Dendritic cell treated with granulocyte-macrophage colony-stimulating factor and Interleukin-4, amounts not matched to agents 40 ng/mL and 50 ng/mL, for 4 days (primary cell): Measurements from ENCODE around the gene ACBD5.
A peak's percentile ranks its signal among the peaks of the same experiment; 100 is the strongest.
"Not testable (repeated sequence)": the region's sequence is repeated elsewhere in the genome, so short reads cannot be mapped to it uniquely, and the experiment has no call there.

Source experiments
- H3K27ac Mint-ChIP-seq: one replicate; pipeline ENCODE4 v1.8.0; 2022; ENCODE audit warnings: mild to moderate bottlenecking, mixed read lengths
- H3K27me3 Mint-ChIP-seq: one replicate; pipeline ENCODE4 v1.8.0; 2022; ENCODE audit warnings: mild to moderate bottlenecking, mixed read lengths
- H3K36me3 Mint-ChIP-seq: one replicate; pipeline ENCODE4 v1.8.0; 2022; ENCODE audit warnings: low read depth, mixed read lengths
- H3K4me1 Mint-ChIP-seq: one replicate; pipeline ENCODE4 v1.8.0; 2022; ENCODE audit warnings: low read depth, mixed read lengths
- H3K4me3 Mint-ChIP-seq: one replicate; pipeline ENCODE4 v1.8.0; 2022; ENCODE audit warnings: mild to moderate bottlenecking, moderate library complexity, mixed read lengths
- H3K9me3 Mint-ChIP-seq: one replicate; pipeline ENCODE4 v1.8.0; 2022; ENCODE audit warnings: mixed read lengths
- intact Hi-C: fragments of 100-400 bp; cut with micrococcal nuclease; formaldehyde crosslinking; loops from one replicate; pipeline ENCODE4 v1.15.0; 2022

Gene ACBD5

GRCh38 chr10:27247006-27247405 is 6.4 kb upstream of the ACBD5 start:
- Mint-ChIP-seq H3K27me3 (peaks cover 2% of the 10 kb centered on the region), H3K27ac (no peak overlapping the region), H3K4me3 (no peak overlapping the region), H3K4me1 (peaks cover 11% of the 10 kb centered on the region), H3K9me3 (no peaks in the 10 kb centered on the region), H3K36me3 (peaks cover under 1% of the 10 kb centered on the region)
- intact Hi-C loops = no loop called here

DNA sequence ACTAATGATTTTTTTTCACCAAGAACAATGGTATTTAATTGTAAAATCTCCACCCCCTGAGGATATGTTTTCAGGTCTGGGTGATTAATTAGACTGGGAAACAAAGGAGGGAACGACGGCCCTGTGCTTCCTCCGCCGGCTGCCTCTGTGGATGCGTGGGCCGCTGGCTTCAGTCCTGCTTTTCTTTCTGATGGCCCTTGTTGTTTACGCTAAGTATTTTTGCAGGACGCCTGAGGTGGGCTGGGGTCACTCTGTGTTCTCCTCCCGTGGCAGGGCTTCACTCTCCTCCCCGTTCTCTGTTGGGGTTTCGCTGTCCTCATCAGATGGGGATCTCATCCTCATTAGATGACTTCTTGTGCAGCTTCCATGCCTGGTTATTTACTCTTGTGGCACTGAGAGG is 5.2 kb upstream of the ACBD5 start:
- H3K36me3 Mint-ChIP-seq = peaks cover 12% of the 10 kb centered on the region
- intact Hi-C loops = no loop called here
- H3K4me3 Mint-ChIP-seq = no peak overlapping the region
- peaks cover 20% of the 10 kb centered on the region for H3K4me1 Mint-ChIP-seq
- no peaks in the 10 kb centered on the region for H3K9me3 Mint-ChIP-seq
- peaks cover 2% of the 10 kb centered on the region for H3K27me3 Mint-ChIP-seq
- no peak overlapping the region for H3K27ac Mint-ChIP-seq

DNA sequence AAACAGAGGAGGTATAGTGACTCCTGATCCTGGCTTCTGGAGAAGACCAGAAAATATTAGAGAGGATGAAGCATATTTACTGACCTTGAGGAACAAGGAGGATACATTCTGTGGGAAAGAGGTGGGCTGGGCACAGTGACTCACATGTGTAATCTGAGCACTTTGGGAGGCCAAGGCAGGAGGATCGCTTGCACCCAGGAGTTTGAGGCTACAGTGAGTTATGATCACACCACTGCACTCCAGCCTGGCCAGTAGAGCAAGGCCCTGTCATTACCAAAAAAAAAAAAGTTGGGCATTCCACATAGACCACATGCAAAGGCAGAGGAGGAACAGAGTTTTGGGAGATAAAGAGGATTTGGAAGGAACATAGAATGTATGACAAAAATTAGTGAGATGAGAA is 4.4 kb upstream of the ACBD5 start:
- intact Hi-C loops = no loop called here
- H3K4me3 Mint-ChIP-seq = no peak overlapping the region
- peaks cover 2% of the 10 kb centered on the region for H3K27me3 Mint-ChIP-seq
- peaks cover 21% of the 10 kb centered on the region for H3K4me1 Mint-ChIP-seq
- no peak overlapping the region for H3K27ac Mint-ChIP-seq
- peaks cover 21% of the 10 kb centered on the region for H3K36me3 Mint-ChIP-seq
- H3K9me3 Mint-ChIP-seq = no peaks in the 10 kb centered on the region

DNA sequence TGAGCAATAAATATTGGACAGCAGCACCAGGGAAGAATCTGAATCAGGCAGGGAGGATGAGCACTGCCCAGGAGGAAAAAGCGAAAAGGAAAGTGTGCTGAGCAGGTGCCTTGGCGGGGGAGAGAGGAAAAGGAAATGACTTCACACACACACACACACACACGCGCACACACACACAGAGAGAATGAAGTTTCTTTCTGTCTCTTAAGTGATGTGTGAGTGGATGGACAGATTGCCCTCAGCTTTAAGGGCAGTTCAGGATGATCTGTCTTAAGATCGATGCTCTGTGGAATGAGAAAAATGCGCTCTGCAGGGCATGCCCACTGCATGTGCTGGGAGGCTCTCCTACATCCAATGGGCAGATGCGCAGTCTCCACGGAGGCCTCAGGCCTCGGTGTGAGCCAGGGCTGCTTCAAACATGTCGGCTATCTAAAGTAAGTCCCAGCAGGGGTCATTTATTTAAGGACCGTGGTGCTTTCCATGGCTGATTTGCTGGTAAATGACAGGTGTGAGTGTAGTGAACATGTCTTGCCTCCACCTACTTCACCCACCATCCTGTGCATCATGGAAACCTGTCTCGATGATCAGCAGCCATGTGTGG is 2.5 kb upstream of the ACBD5 start:
- Mint-ChIP-seq H3K36me3 (peaks cover 24% of the 10 kb centered on the region), H3K27me3 (no peaks in the 10 kb centered on the region), H3K4me1 (peaks cover 33% of the 10 kb centered on the region), H3K9me3 (no peaks in the 10 kb centered on the region), H3K27ac (peak overlapping the region; percentile 96), H3K4me3 (peak overlapping the region; percentile 83)
- intact Hi-C loops = loop anchor here (1.0 kb wide), 1 partner anchor 88 kb away; the partner anchor contains the start of gene MASTL

DNA sequence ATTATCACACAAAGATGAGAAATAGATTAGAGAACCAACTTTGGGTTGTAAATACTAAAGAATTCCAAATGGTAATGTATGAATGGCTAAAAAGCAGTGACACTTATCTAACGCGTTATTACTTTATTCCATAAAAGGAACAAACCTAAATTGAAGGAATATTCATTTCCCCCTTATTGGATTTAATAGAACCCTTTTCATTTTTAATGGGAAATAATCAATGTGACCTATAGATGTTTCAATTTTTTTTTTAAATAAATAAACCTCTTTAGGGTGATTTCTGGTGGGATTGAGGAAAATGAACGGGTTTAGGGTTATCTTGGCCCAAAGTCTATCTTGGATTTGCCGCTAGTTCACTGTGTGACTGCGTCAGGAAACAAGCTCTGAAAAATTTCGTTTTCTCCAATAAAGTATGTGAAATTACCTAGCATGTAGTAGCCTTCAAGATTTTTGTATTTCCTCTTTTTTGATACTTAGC is 1.9 kb upstream of the ACBD5 start:
- peak overlapping the region; percentile 96 for H3K27ac Mint-ChIP-seq
- intact Hi-C loops = loop anchor here (1.0 kb wide), 1 partner anchor 87 kb away; the partner anchor contains the start of gene MASTL
- H3K4me3 Mint-ChIP-seq = peak overlapping the region; percentile 83
- H3K4me1 Mint-ChIP-seq = peaks cover 33% of the 10 kb centered on the region
- peaks cover 24% of the 10 kb centered on the region for H3K36me3 Mint-ChIP-seq
- no peaks in the 10 kb centered on the region for H3K27me3 Mint-ChIP-seq
- no peaks in the 10 kb centered on the region for H3K9me3 Mint-ChIP-seq

GRCh38 chr10:27241652-27242472 is 1.3 kb upstream of the ACBD5 start:
- H3K4me1 Mint-ChIP-seq = peaks cover 33% of the 10 kb centered on the region
- intact Hi-C loops = loop anchor here (1.0 kb wide), 1 partner anchor 87 kb away; the partner anchor contains the start of gene MASTL

DNA sequence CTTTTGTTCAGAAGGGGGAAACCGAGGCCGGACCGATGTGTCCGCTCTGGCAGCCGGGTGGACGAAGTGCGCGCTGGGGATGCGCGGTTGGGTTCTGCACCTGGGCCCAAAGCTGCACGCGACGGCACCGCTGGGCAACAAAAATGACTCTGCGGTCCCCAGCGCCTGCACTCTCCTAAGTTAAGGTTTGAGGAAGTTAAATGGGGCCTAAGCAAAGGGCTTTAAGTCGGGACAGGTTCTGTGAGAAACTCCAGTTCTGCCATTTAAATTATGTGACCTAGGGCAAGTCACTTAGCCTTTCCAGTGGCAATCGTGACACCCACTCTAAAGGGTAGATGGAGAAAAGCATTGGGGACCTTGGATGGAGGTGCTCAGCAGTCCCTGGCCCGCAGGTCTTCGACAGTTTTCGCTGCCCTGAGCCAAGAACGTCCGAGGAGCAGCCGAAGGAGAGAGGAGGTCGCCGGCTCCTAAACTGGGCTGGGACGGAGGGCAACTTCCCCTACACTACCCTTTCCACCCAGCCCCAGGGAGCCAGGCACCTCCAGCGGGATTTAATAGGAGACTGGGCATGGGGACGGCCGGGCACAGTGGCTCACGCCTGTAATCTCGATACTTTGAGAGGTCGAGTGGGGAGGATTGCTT is 534 bp upstream of the ACBD5 start:
- no peaks in the 10 kb centered on the region for H3K9me3 Mint-ChIP-seq
- H3K27ac Mint-ChIP-seq = peak overlapping the region; percentile 96
- intact Hi-C loops = no loop called here
- no peaks in the 10 kb centered on the region for H3K27me3 Mint-ChIP-seq
- H3K4me1 Mint-ChIP-seq = peaks cover 33% of the 10 kb centered on the region
- peak overlapping the region; percentile 83 for H3K4me3 Mint-ChIP-seq
- H3K36me3 Mint-ChIP-seq = peaks cover 24% of the 10 kb centered on the region

More at GRCh38 chr10:27241652-27242472, 1.3 kb upstream of the ACBD5 start:
- Mint-ChIP-seq H3K36me3 (peaks cover 24% of the 10 kb centered on the region), H3K4me3 (peak overlapping the region; percentile 83), H3K27ac (peak overlapping the region; percentile 96), H3K9me3 (no peaks in the 10 kb centered on the region), H3K27me3 (no peaks in the 10 kb centered on the region)

- H3K27me3 Mint-ChIP-seq, H3K9me3 Mint-ChIP-seq, H3K4me3 Mint-ChIP-seq, H3K27ac Mint-ChIP-seq, intact Hi-C loops: not testable (repeated sequence)
- peaks cover 44% of the 10 kb centered on the region for H3K36me3 Mint-ChIP-seq
- H3K4me1 Mint-ChIP-seq = peaks cover 22% of the 10 kb centered on the region
Observed at GRCh38 chr10:27237531-27237930, 3.1 kb downstream of the ACBD5 start.

DNA sequence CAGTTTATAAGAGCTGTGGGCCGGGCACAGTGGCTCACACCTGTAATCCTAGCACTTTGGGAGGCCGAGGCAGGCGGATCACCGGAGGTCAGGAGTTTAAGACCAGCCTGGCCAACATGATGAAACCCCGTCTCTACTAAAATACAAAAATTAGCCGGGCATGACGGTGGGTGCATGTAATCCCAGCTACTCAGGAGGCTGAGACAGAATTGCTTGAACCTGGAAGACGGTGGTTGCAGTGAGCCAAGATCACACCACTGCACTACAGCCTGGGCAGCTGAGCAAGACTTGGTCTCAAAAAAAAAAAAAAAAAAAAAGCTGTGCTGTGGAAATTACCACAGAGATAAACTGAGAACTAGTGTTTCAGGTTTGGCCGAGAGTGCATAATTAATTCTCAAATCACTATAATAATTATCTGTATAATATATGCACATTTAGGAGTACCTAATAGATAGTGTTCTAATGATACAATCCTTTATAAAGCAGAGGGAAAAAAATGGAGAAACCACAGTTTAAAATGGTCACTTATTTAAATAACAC is 3.9 kb downstream of the ACBD5 start:
- H3K4me3 Mint-ChIP-seq, H3K27ac Mint-ChIP-seq, intact Hi-C loops, H3K9me3 Mint-ChIP-seq, H3K27me3 Mint-ChIP-seq: not testable (repeated sequence)
- H3K36me3 Mint-ChIP-seq = peaks cover 48% of the 10 kb centered on the region
- H3K4me1 Mint-ChIP-seq = peaks cover 21% of the 10 kb centered on the region

GRCh38 chr10:27235706-27236105 is 4.9 kb downstream of the ACBD5 start:
- intact Hi-C loops = no loop called here
- Mint-ChIP-seq H3K36me3 (peaks cover 48% of the 10 kb centered on the region), H3K4me3 (no peak overlapping the region)

DNA sequence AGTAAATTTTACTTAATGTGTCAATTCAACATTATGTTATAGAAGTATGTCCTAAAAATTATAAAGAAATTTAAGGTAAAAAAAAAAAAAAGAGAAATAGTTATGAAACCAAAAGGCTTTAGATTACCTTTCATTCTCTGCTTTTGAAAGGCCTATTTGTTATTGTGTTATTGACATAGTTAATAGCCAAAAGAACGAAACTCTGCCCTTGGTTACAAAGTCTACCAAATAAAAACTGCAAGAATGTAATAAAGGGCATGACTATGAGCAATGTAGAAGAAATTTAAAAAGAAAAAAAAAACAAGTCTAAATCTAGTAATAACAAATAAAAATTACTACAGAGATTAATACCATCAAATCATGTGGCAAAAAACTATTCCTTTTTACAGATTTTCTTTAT is 10.6 kb downstream of the ACBD5 start:
- intact Hi-C loops = no loop called here
- Mint-ChIP-seq H3K4me1 (no peaks in the 10 kb centered on the region), H3K4me3 (no peak overlapping the region), H3K9me3 (no peaks in the 10 kb centered on the region), H3K27ac (no peak overlapping the region), H3K36me3 (peaks cover 65% of the 10 kb centered on the region), H3K27me3 (no peaks in the 10 kb centered on the region)

More at GRCh38 chr10:27235706-27236105, 4.9 kb downstream of the ACBD5 start:
- H3K9me3 Mint-ChIP-seq = no peaks in the 10 kb centered on the region
- H3K27me3 Mint-ChIP-seq = no peaks in the 10 kb centered on the region
- H3K4me1 Mint-ChIP-seq = peaks cover 12% of the 10 kb centered on the region
- no peak overlapping the region for H3K27ac Mint-ChIP-seq

DNA sequence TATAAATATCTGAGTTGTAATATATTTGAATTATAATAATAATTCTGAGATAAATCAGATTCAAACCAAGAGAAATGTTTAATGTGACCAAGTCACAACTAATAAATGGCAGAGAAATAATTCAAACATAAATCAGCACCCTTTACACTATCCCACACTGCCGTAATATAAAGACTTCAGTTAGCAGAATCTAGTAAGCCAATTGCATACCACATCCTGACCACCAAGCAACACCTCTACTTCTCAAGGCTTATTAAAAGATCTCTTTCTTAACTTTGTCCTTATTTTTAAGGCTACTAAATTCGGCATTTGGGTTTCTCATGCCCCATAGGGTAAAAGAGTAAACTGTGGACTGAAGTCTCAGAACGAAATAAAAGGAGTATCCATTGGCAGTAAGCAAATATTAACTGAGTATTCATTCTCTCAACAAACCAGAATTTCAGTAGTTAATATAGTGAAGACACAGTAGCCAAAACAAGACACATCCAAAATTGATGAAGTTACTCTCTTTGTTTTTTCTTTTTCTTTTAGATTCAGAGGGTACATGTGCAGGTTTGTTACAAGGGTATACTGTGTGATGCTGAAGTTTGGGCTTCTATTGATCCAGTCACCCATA is 14.8 kb downstream of the ACBD5 start:
- intact Hi-C loops = no loop called here
- no peak overlapping the region for H3K27ac Mint-ChIP-seq
- peaks cover 54% of the 10 kb centered on the region for H3K36me3 Mint-ChIP-seq
- no peaks in the 10 kb centered on the region for H3K4me1 Mint-ChIP-seq
- no peak overlapping the region for H3K4me3 Mint-ChIP-seq
- H3K27me3 Mint-ChIP-seq = no peaks in the 10 kb centered on the region
- no peaks in the 10 kb centered on the region for H3K9me3 Mint-ChIP-seq

DNA sequence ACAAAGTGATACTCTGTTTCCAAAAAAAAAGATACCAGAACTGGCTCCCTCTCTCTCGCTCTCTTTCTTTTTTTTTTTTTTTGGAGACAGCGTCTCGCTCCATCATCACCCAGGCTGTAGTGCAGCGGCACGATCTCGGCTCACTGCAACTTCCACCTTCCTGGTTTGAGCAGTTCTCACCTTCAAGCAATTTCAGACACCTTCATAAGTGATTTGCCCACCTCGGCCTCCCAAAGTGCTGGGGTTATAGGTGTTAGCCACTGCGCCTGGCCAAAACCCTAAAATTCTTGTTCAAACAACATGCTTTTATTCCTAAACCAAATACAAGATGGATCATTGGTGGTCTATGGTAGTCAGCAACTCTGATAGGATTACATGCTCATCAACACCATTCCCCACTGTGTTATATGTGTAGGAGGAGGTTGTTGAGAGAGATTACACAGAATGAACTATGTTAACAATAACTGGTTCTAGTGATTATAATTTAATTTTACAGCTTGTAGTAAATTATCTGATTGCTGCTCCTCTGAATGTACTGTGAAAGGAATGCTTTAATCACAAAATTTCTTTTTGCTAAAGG is 15.5 kb downstream of the ACBD5 start:
- intact Hi-C loops = no loop called here
- no peaks in the 10 kb centered on the region for H3K27me3 Mint-ChIP-seq
- peak overlapping the region; percentile 20 for H3K27ac Mint-ChIP-seq
- H3K36me3 Mint-ChIP-seq = peaks cover 52% of the 10 kb centered on the region
- no peaks in the 10 kb centered on the region for H3K9me3 Mint-ChIP-seq
- no peaks in the 10 kb centered on the region for H3K4me1 Mint-ChIP-seq
- H3K4me3 Mint-ChIP-seq = no peak overlapping the region
